ENCODE data around the gene PALMD. TPM values are rescaled to one million over a fixed set of nuclear protein-coding genes. Genes with fewer than 3 reads are reported as not detected.

Gene PALMD
- total and polyA plus RNA-seq, 8 donors: 1.2 to 16.2 (median 3.9) TPM

- TF ChIP-seq POLR2A (IDR thresholded peaks at IDR 0.05) (no peak), POLR2AphosphoS5 (IDR thresholded peaks at IDR 0.05) (no peak), EP300 (IDR thresholded peaks at IDR 0.05) (no peak)
- TF ChIP-seq, protein P1, sequence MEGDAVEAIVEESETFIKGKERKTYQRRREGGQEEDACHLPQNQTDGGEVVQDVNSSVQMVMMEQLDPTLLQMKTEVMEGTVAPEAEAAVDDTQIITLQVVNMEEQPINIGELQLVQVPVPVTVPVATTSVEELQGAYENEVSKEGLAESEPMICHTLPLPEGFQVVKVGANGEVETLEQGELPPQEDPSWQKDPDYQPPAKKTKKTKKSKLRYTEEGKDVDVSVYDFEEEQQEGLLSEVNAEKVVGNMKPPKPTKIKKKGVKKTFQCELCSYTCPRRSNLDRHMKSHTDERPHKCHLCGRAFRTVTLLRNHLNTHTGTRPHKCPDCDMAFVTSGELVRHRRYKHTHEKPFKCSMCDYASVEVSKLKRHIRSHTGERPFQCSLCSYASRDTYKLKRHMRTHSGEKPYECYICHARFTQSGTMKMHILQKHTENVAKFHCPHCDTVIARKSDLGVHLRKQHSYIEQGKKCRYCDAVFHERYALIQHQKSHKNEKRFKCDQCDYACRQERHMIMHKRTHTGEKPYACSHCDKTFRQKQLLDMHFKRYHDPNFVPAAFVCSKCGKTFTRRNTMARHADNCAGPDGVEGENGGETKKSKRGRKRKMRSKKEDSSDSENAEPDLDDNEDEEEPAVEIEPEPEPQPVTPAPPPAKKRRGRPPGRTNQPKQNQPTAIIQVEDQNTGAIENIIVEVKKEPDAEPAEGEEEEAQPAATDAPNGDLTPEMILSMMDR (IDR thresholded peaks at IDR 0.05): no peak
- no peak for DNase-seq
- Histone ChIP-seq H3K36me3 (no peaks in the 10 kb centered on the region), H3K27ac (no peak overlapping the region), H3K4me3 (no peak overlapping the region), H3K27me3 (no peaks in the 10 kb centered on the region), H3K9me3 (no peaks in the 10 kb centered on the region), H3K4me1 (peaks cover 6 to 19% (median 14%) of the 10 kb centered on the region in 4 donors)
- WGBS, 5 donors: 39 to 45% (median 41%) methylated on average over 3 of the region's 3 CpGs
- intact Hi-C loops (cut with DNase I; ENCODE audit: low total_unique reads): no loop called here
Observed at GRCh38 chr1:99650773-99651437, 5.0 kb downstream of the PALMD start.

DNA sequence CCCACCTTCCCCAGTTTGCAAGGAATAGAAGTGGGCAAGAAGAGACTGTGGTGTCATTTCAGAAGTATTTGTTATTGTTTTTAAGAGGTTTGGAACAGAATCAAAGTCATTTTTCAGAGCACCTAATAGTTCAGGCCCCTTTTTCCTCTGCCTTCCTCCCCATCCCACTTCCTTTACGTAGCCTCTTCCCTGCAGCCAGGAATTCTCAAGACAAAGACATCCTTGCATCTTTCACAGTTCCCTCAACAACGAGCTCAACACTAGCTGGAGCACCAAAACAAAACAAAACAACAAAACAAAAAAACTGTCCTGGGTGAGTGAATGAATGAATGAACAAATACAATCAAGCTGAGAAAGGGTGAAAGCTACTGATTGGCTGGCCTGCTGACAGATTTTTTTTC lies 7.0 kb downstream of the PALMD start:
- WGBS, 5 donors: 61 to 73% (median 67%) methylated on average over 2 of the region's 2 CpGs
- H3K27me3 ChIP-seq: no peaks in the 10 kb centered on the region
- intact Hi-C loops (cut with DNase I; ENCODE audit: low total_unique reads): no loop called here
- H3K4me3 ChIP-seq: no peak overlapping the region
- peaks cover 0 to 2% (median 0%) of the 10 kb centered on the region in 4 donors for H3K4me1 ChIP-seq
- DNase-seq: no peak
- H3K9me3 ChIP-seq: no peaks in the 10 kb centered on the region
- TF ChIP-seq, protein P1 (IDR thresholded peaks at IDR 0.05): no peak
- no peak for TF ChIP-seq POLR2A (IDR thresholded peaks at IDR 0.05)
- no peak for TF ChIP-seq POLR2AphosphoS5 (IDR thresholded peaks at IDR 0.05)
- TF ChIP-seq EP300 (IDR thresholded peaks at IDR 0.05): no peak
- H3K36me3 ChIP-seq: no peaks in the 10 kb centered on the region
- peak overlapping the region in 1 of 5 donors; percentile 2 for H3K27ac ChIP-seq

- no peak for TF ChIP-seq POLR2A (IDR thresholded peaks at IDR 0.05)
- TF ChIP-seq EP300 (IDR thresholded peaks at IDR 0.05): no peak
- TF ChIP-seq, protein P1 (IDR thresholded peaks at IDR 0.05): no peak
- Histone ChIP-seq H3K4me1 (no peaks in the 10 kb centered on the region), H3K36me3 (no peaks in the 10 kb centered on the region), H3K27ac (no peak overlapping the region), H3K4me3 (no peak overlapping the region), H3K9me3 (no peaks in the 10 kb centered on the region), H3K27me3 (no peaks in the 10 kb centered on the region)
- 91 to 97% (median 94%) methylated on average over 3 of the region's 3 CpGs for WGBS, 5 donors
- DNase-seq: no peak
- intact Hi-C loops (cut with DNase I; ENCODE audit: low total_unique reads): no loop called here
Observed at GRCh38 chr1:99655376-99655775, 9.5 kb downstream of the PALMD start.

DNA sequence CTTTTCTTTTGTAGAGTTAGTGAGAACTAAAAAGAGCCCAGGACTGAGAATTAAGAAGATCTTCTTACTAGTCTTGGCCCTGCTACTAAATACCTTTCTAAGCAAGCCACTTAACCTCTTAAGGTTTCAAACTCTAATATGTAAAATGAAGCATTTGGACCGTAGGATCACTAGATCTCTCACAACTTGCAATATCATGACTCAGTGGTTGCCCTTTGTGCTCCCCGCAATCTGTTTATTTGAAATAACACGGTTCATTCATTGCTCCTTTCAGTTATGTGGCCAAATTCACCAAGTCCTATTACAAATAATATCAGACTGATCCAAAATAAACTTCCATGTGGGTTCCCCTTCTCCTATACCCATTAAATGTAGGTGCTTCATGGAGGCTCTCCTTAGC lies 10.8 kb downstream of the PALMD start:
- peaks cover 0 to 3% (median 0%) of the 10 kb centered on the region in 4 donors for H3K4me1 ChIP-seq
- no peaks in the 10 kb centered on the region for H3K27me3 ChIP-seq
- no peak for DNase-seq
- intact Hi-C loops (cut with DNase I; ENCODE audit: low total_unique reads): no loop called here
- H3K9me3 ChIP-seq: no peaks in the 10 kb centered on the region
- H3K4me3 ChIP-seq: no peak overlapping the region
- H3K27ac ChIP-seq: no peak overlapping the region
- TF ChIP-seq POLR2AphosphoS5 (IDR thresholded peaks at IDR 0.05): no peak
- TF ChIP-seq POLR2A (IDR thresholded peaks at IDR 0.05): no peak
- TF ChIP-seq, protein P1 (IDR thresholded peaks at IDR 0.05): no peak
- TF ChIP-seq EP300 (IDR thresholded peaks at IDR 0.05): no peak
- 84 to 90% (median 84%) methylated on average over 3 of the region's 3 CpGs for WGBS, 5 donors
- no peaks in the 10 kb centered on the region for H3K36me3 ChIP-seq
